Subcutaneous abdominal adipose tissue (tissue), 5 donors: ENCODE measurements around the gene MINDY4.

Experiments
- H3K27ac ChIP-seq: one replicate; pipeline ENCODE4 v1.7.0; 2013; ENCODE audit warnings: low read depth, mild to moderate bottlenecking, inconsistent platforms, low read length, moderate library complexity
- H3K27me3 ChIP-seq, 5 donors: one replicate each; pipeline ENCODE4 v1.7.0; 2013; ENCODE audit warnings: low read length in 5 of 5, inconsistent platforms in 1 of 5; ENCODE audit not compliant: control insufficient read depth in 5 of 5, insufficient read depth in 4 of 5
- H3K36me3 ChIP-seq, 5 donors: one replicate each; pipeline ENCODE4 v1.7.0; 2013; ENCODE audit warnings: low read length in 5 of 5; ENCODE audit not compliant: control insufficient read depth in 5 of 5, insufficient read depth in 5 of 5
- H3K4me1 ChIP-seq, 5 donors: one replicate each; pipeline ENCODE4 v1.7.0; 2013; ENCODE audit warnings: low read length in 5 of 5, mild to moderate bottlenecking in 3 of 5, moderate library complexity in 1 of 5; ENCODE audit not compliant: control insufficient read depth in 5 of 5, insufficient read depth in 5 of 5
- H3K4me3 ChIP-seq, 5 donors: one replicate each; pipeline ENCODE4 v1.7.0; 2013; ENCODE audit warnings: low read length in 5 of 5, low read depth in 1 of 5
- H3K9ac ChIP-seq, 5 donors: one replicate each; pipeline ENCODE4 v1.7.0; 2013; ENCODE audit warnings: low read length in 5 of 5, mild to moderate bottlenecking in 4 of 5, moderate library complexity in 3 of 5
- H3K9me3 ChIP-seq, 5 donors: one replicate each; pipeline ENCODE4 v1.7.0; 2013; ENCODE audit warnings: low read length in 5 of 5; ENCODE audit not compliant: control insufficient read depth in 5 of 5
- donor health status: healthy.
- donor health status: healthy.
- donor health status: healthy.
- donor health status: healthy.
- donor health status: healthy.

Gene MINDY4

GRCh38 chr7:30740417-30741181, 30.6 kb upstream of the MINDY4 start:
- peaks cover 0 to 8% (median 2%) of the 10 kb centered on the region in 5 donors for H3K4me1 ChIP-seq
- no peaks in the 10 kb centered on the region for H3K36me3 ChIP-seq
- peaks cover 0 to 3% (median 0%) of the 10 kb centered on the region in 5 donors for H3K27me3 ChIP-seq
- H3K27ac ChIP-seq, result no peak overlapping the region
- no peak overlapping the region for H3K4me3 ChIP-seq
- H3K9ac ChIP-seq, result no peak overlapping the region
- no peaks in the 10 kb centered on the region for H3K9me3 ChIP-seq

- Histone ChIP-seq H3K27ac (no peak overlapping the region), H3K4me3 (no peak overlapping the region), H3K36me3 (no peaks in the 10 kb centered on the region), H3K27me3 (peaks cover 0 to 3% (median 0%) of the 10 kb centered on the region in 5 donors), H3K4me1 (peaks cover 0 to 10% (median 3%) of the 10 kb centered on the region in 5 donors), H3K9ac (no peak overlapping the region), H3K9me3 (no peaks in the 10 kb centered on the region)
Observed at GRCh38 chr7:30741289-30741688, 29.9 kb upstream of the MINDY4 start.

GRCh38 chr7:30743371-30744074, 27.7 kb upstream of the MINDY4 start:
- H3K4me1 ChIP-seq, result peaks cover 0 to 10% (median 3%) of the 10 kb centered on the region in 5 donors
- H3K4me3 ChIP-seq, result no peak overlapping the region
- no peaks in the 10 kb centered on the region for H3K9me3 ChIP-seq

GRCh38 chr7:30744075-30744417, 27.2 kb upstream of the MINDY4 start:
- peaks cover 0 to 10% (median 3%) of the 10 kb centered on the region in 5 donors for H3K4me1 ChIP-seq
- H3K36me3 ChIP-seq, result no peaks in the 10 kb centered on the region
- no peaks in the 10 kb centered on the region for H3K9me3 ChIP-seq
- H3K27ac ChIP-seq, result no peak overlapping the region
- peaks cover 0 to 3% (median 0%) of the 10 kb centered on the region in 5 donors for H3K27me3 ChIP-seq
- H3K4me3 ChIP-seq, result no peak overlapping the region
- no peak overlapping the region for H3K9ac ChIP-seq

More at GRCh38 chr7:30743371-30744074, 27.7 kb upstream of the MINDY4 start:
- peaks cover 0 to 3% (median 0%) of the 10 kb centered on the region in 5 donors for H3K27me3 ChIP-seq
- no peaks in the 10 kb centered on the region for H3K36me3 ChIP-seq
- H3K27ac ChIP-seq, result no peak overlapping the region
- no peak overlapping the region for H3K9ac ChIP-seq

GRCh38 chr7:30745261-30745941, 25.8 kb upstream of the MINDY4 start:
- H3K27me3 ChIP-seq, result peaks cover 0 to 3% (median 0%) of the 10 kb centered on the region in 5 donors
- no peak overlapping the region for H3K27ac ChIP-seq
- H3K9ac ChIP-seq, result no peak overlapping the region
- peaks cover 1 to 13% (median 7%) of the 10 kb centered on the region in 5 donors for H3K4me1 ChIP-seq
- H3K9me3 ChIP-seq, result no peaks in the 10 kb centered on the region
- H3K4me3 ChIP-seq, result no peak overlapping the region
- H3K36me3 ChIP-seq, result no peaks in the 10 kb centered on the region

GRCh38 chr7:30750010-30750409, 21.2 kb upstream of the MINDY4 start:
- Histone ChIP-seq H3K9ac (no peak overlapping the region), H3K4me3 (no peak overlapping the region), H3K27me3 (no peaks in the 10 kb centered on the region), H3K9me3 (no peaks in the 10 kb centered on the region), H3K36me3 (no peaks in the 10 kb centered on the region), H3K27ac (no peak overlapping the region), H3K4me1 (peaks cover 25 to 52% (median 40%) of the 10 kb centered on the region in 5 donors)

GRCh38 chr7:30750683-30751650, 20.2 kb upstream of the MINDY4 start:
- Histone ChIP-seq H3K27ac (peak overlapping the region; percentile 59), H3K4me3 (peak overlapping the region; percentile 8 to 57 (median 22)), H3K4me1 (peaks cover 27 to 57% (median 46%) of the 10 kb centered on the region in 5 donors)

GRCh38 chr7:30751696-30752273, 19.4 kb upstream of the MINDY4 start, which contains the start of gene INMT:
INMT (plus strand) TSS chr7:30752135; CDS start chr7:30752151, 16 bp downstream.
- peak within 1 kb of the TSS in 3 of 5 donors; percentile 26 to 59 (median 38) for H3K9ac ChIP-seq
- H3K27me3 ChIP-seq, result no peaks in the 10 kb centered on the region
- H3K4me3 ChIP-seq, result peak within 1 kb of the TSS; percentile 33 to 59 (median 57)
- peaks cover 27 to 61% (median 49%) of the 10 kb centered on the region in 5 donors for H3K4me1 ChIP-seq
- H3K36me3 ChIP-seq, result no peaks in the 10 kb centered on the region
- H3K27ac ChIP-seq, result peak within 1 kb of the TSS; percentile 59
- no peaks in the 10 kb centered on the region for H3K9me3 ChIP-seq

More at GRCh38 chr7:30750683-30751650, 20.2 kb upstream of the MINDY4 start:
- Histone ChIP-seq H3K27me3 (no peaks in the 10 kb centered on the region), H3K9ac (peak overlapping the region in 1 of 5 donors; percentile 26), H3K9me3 (no peaks in the 10 kb centered on the region), H3K36me3 (no peaks in the 10 kb centered on the region)

- no peaks in the 10 kb centered on the region for H3K9me3 ChIP-seq
- no peaks in the 10 kb centered on the region for H3K36me3 ChIP-seq
- no peaks in the 10 kb centered on the region for H3K27me3 ChIP-seq
- H3K9ac ChIP-seq, result peak overlapping the region in 2 of 5 donors; percentile 38 to 59
- H3K4me3 ChIP-seq, result peak overlapping the region; percentile 33 to 59 (median 57)
- peaks cover 27 to 68% (median 52%) of the 10 kb centered on the region in 5 donors for H3K4me1 ChIP-seq
- peak overlapping the region; percentile 59 for H3K27ac ChIP-seq
Observed at GRCh38 chr7:30752484-30752883, 18.7 kb upstream of the MINDY4 start.
